Measurements from ENCODE around the gene SIRPB2. TPM values are rescaled to one million over a fixed set of nuclear protein-coding genes. Genes with fewer than 3 reads are reported as not detected.

Gene SIRPB2
- total and polyA plus RNA-seq, 10 of the 15 experiments (the other 5 are each of a cell fraction or from before 2014, with no cell fraction given): not detected

GRCh38 chr20:1462834-1463233 lies 28.4 kb downstream of the SIRPB2 start:
- Histone ChIP-seq H3K9me3 (replicated peaks; ENCODE audit: control insufficient read depth, insufficient read depth, low read length) (no peaks in the 10 kb centered on the region), H2AFZ (ENCODE audit: control insufficient read depth, low read depth, low read length) (no peak overlapping the region), H3K27ac (ENCODE audit: control insufficient read depth, insufficient read depth) (no peak overlapping the region), H3K4me3 (no peak overlapping the region), H3K4me1 (ENCODE audit: control insufficient read depth, insufficient read depth, low read length) (peaks cover 22% of the 10 kb centered on the region), H4K20me1 (ENCODE audit: control insufficient read depth, insufficient read depth) (peaks cover 6% of the 10 kb centered on the region), H3K9ac (ENCODE audit: control insufficient read depth, insufficient read depth, low read length) (no peak overlapping the region), H3K36me3 (ENCODE audit: control insufficient read depth in 2 of 2, insufficient read depth in 2 of 2, low read length in 1 of 2) (peaks cover 0 to 15% of the 10 kb centered on the region in 2 experiments; a peak in 1 of 4 replicates), H3K4me2 (ENCODE audit: control insufficient read depth, insufficient read depth) (peak overlapping the region; percentile 22; the same call in 1 of the 2 replicates), H3K27me3 (replicated peaks in 1 of 2; ENCODE audit: control insufficient read depth in 2 of 2, insufficient read depth in 2 of 2, low read length in 1 of 2) (no peaks in the 10 kb centered on the region), H3K79me2 (ENCODE audit: control insufficient read depth, insufficient read depth, low read length) (peaks cover 19% of the 10 kb centered on the region)
- in situ Hi-C loops (cut with MboI): no loop called here
- 4% methylated on average over 3 of the region's 3 CpGs for WGBS (ENCODE audit: insufficient coverage, insufficient replicate concordance, low lambda C conversion rate, missing lambda C conversion rate)
- DNase-seq (ENCODE audit: low read depth, low spot score): peak; percentile 26
- peak; percentile 35 for ATAC-seq
- intact Hi-C loops (cut with micrococcal nuclease; ENCODE audit: unreplicated experiment): no loop called here
- POLR2A ChIA-PET: no interaction called here
- RAD21 ChIA-PET (ENCODE audit: unreplicated experiment): interaction anchor here (1.5 kb wide), 1 partner anchor 26 kb away, joined by 3 read pairs; no protein-coding TSS in a partner anchor
- BruUV-seq (replicated peaks): no TSS peak
- FAIRE-seq: no peak
- SMC1A ChIA-PET (ENCODE audit: uncharacterized antibody, unreplicated experiment): interaction anchor here (1.5 kb wide), 1 partner anchor 8 kb away, joined by 3 read pairs; no protein-coding TSS in a partner anchor
- CTCF ChIA-PET: interaction anchor here (0.9 kb wide), 1 partner anchor 9 kb away, joined by 3 read pairs; no protein-coding TSS in a partner anchor
- TF ChIP-seq ZSCAN29 (IDR thresholded peaks at IDR 0.05) (no peak), BHLHE40 (IDR thresholded peaks at IDR 0.05; ENCODE audit: borderline replicate concordance in 1 of 2, low read depth in 2 of 2, low read length in 1 of 2) (no peak; a peak in 1 of 4 replicates), TCF12 (IDR thresholded peaks at IDR 0.05; ENCODE audit: low read depth, low read length) (no peak), SPI1 (IDR thresholded peaks at IDR 0.05; ENCODE audit: borderline replicate concordance, insufficient read depth, low read depth, low read length) (peak; percentile 96), RFX5 (IDR thresholded peaks at IDR 0.05; ENCODE audit: low read depth, low read length) (no peak), CHD2 (IDR thresholded peaks at IDR 0.05; ENCODE audit: borderline replicate concordance, low read depth, low read length) (no peak), PKNOX1 (IDR thresholded peaks at IDR 0.05) (peak; percentile 41; the same call in 1 of the 2 replicates), ZNF687 (IDR thresholded peaks at IDR 0.05) (no peak), MTA2 (IDR thresholded peaks at IDR 0.05; ENCODE audit: low read depth) (peak; percentile 35; the same call in 1 of the 2 replicates), GABPA (IDR thresholded peaks at IDR 0.05; ENCODE audit: low read depth) (no peak), RELA (IDR thresholded peaks at IDR 0.05; ENCODE audit: borderline replicate concordance, partially characterized antibody) (no peak), CREB1 (IDR thresholded peaks at IDR 0.05; ENCODE audit: low read depth) (no peak), PML (IDR thresholded peaks at IDR 0.05; ENCODE audit: low read length) (no peak), POLR2AphosphoS2 (IDR thresholded peaks at IDR 0.05; ENCODE audit: low read depth, low read length) (no peak), NR2F1 (conservative IDR thresholded peaks at IDR 0.05) (0 out of 2 replicates have a peak, but pooled peaks have one; percentile 41), ZBED1 (IDR thresholded peaks at IDR 0.05; ENCODE audit: borderline replicate concordance) (no peak), HSF1 (IDR thresholded peaks at IDR 0.05; ENCODE audit: low read depth, low read length) (no peak), WRNIP1 (IDR thresholded peaks at IDR 0.05; ENCODE audit: borderline replicate concordance, low read depth, low read length) (no peak), ZNF274 (IDR thresholded peaks at IDR 0.05; ENCODE audit: insufficient read depth, insufficient read length) (no peak), ASH2L (IDR thresholded peaks at IDR 0.05; ENCODE audit: borderline replicate concordance, low read depth) (no peak)

All from GM12878 (cell line).